ENCODE measurements around the gene FHOD1.

FHOD1 gene

GRCh38 chr16:67197704-67198103 is 49.6 kb downstream of the FHOD1 start:
- Histone ChIP-seq H3K9me3 (ENCODE audit: low read length) (no peaks in the 10 kb centered on the region), H3K4me1 (ENCODE audit: insufficient read depth, low read length, severe bottlenecking) (peaks cover 28% of the 10 kb centered on the region), H3K9ac (ENCODE audit: low read length) (no peak overlapping the region), H3F3A (ENCODE audit: insufficient read depth, low read length) (no peaks in the 10 kb centered on the region), H3K9me2 (ENCODE audit: low read depth, low read length) (no peaks in the 10 kb centered on the region), H2AFZ (ENCODE audit: low read length) (no peak overlapping the region), H3K27me3 (ENCODE audit: insufficient read depth, low read length) (no peaks in the 10 kb centered on the region), H3K4me3 (ENCODE audit: low read depth, low read length, poor library complexity, severe bottlenecking) (no peak overlapping the region), H3K27ac (ENCODE audit: low read depth, low read length, poor library complexity, severe bottlenecking) (peak overlapping the region; percentile 45), H3K79me2 (ENCODE audit: insufficient read depth, low read length) (peaks cover 10% of the 10 kb centered on the region), H3K4me2 (ENCODE audit: low read length) (no peak overlapping the region), H3K36me3 (ENCODE audit: insufficient read depth, low read length) (peaks cover 76% of the 10 kb centered on the region), H4K20me1 (ENCODE audit: insufficient read depth, low read length) (no peaks in the 10 kb centered on the region)
- TF ChIP-seq CTCF (IDR thresholded peaks at IDR 0.05; ENCODE audit: low read length) (no peak), EZH2 (IDR thresholded peaks at IDR 0.05; ENCODE audit: borderline replicate concordance, low read length) (no peak)

DNA sequence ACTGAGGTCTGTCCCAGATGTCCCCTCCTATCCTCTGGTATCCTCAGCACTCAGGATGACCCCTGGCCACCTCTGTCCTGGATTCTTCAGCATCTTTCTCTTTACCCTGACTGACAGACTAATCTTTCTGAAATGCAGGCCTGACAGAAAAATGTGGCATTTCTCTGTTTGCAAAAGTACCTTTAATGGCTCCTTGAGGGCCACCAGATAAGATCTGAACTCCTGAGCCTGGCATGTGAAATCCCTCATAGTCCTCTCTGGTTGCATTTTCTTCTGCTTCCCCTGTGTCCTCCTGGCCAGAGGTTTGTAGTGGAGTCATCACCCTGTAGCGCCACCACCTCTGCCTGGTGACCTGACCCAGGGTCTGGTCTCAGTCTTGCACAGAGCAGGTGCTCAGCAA is 50.4 kb downstream of the FHOD1 start:
- no peaks in the 10 kb centered on the region for H4K20me1 ChIP-seq (ENCODE audit: insufficient read depth, low read length)
- no peaks in the 10 kb centered on the region for H3F3A ChIP-seq (ENCODE audit: insufficient read depth, low read length)
- H3K79me2 ChIP-seq (ENCODE audit: insufficient read depth, low read length): peaks cover 16% of the 10 kb centered on the region
- H3K36me3 ChIP-seq (ENCODE audit: insufficient read depth, low read length): peaks cover 68% of the 10 kb centered on the region
- H3K9me2 ChIP-seq (ENCODE audit: low read depth, low read length): no peaks in the 10 kb centered on the region
- no peak overlapping the region for H3K4me3 ChIP-seq (ENCODE audit: low read depth, low read length, poor library complexity, severe bottlenecking)
- H3K4me2 ChIP-seq (ENCODE audit: low read length): no peak overlapping the region
- no peak overlapping the region for H2AFZ ChIP-seq (ENCODE audit: low read length)
- H3K4me1 ChIP-seq (ENCODE audit: insufficient read depth, low read length, severe bottlenecking): peaks cover 30% of the 10 kb centered on the region
- TF ChIP-seq EZH2 (IDR thresholded peaks at IDR 0.05; ENCODE audit: borderline replicate concordance, low read length) (no peak), CTCF (IDR thresholded peaks at IDR 0.05; ENCODE audit: low read length) (no peak)
- no peaks in the 10 kb centered on the region for H3K27me3 ChIP-seq (ENCODE audit: insufficient read depth, low read length)
- H3K9me3 ChIP-seq (ENCODE audit: low read length): no peaks in the 10 kb centered on the region
- H3K9ac ChIP-seq (ENCODE audit: low read length): no peak overlapping the region
- H3K27ac ChIP-seq (ENCODE audit: low read depth, low read length, poor library complexity, severe bottlenecking): no peak overlapping the region

DNA sequence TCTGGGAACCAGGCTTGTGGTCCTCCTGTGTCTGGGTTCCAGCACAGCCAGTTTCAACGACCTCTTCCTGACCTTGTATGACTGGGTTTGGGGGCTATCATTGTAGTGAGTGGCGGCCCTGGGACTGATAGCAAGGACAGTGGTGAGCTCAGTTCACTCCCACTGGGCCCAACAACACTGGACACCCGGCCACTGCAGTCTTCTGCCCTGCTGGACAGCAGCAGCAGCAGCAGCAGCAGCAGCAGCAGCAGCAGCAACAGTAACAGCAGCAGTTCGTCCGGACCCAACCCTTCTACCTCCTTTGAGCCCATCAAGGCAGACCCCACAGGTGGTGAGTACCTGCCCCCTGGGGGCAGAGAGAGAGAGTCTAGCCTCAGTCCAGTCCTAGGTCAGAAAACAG is 51.6 kb downstream of the FHOD1 start:
- Histone ChIP-seq H3K27me3 (ENCODE audit: insufficient read depth, low read length) (no peaks in the 10 kb centered on the region), H3K36me3 (ENCODE audit: insufficient read depth, low read length) (peaks cover 60% of the 10 kb centered on the region), H3K4me1 (ENCODE audit: insufficient read depth, low read length, severe bottlenecking) (peaks cover 30% of the 10 kb centered on the region), H3F3A (ENCODE audit: insufficient read depth, low read length) (no peaks in the 10 kb centered on the region), H3K9me3 (ENCODE audit: low read length) (no peaks in the 10 kb centered on the region), H3K79me2 (ENCODE audit: insufficient read depth, low read length) (peaks cover 16% of the 10 kb centered on the region), H3K9me2 (ENCODE audit: low read depth, low read length) (no peaks in the 10 kb centered on the region), H3K4me2 (ENCODE audit: low read length) (no peak overlapping the region), H2AFZ (ENCODE audit: low read length) (no peak overlapping the region), H4K20me1 (ENCODE audit: insufficient read depth, low read length) (no peaks in the 10 kb centered on the region), H3K9ac (ENCODE audit: low read length) (no peak overlapping the region), H3K27ac (ENCODE audit: low read depth, low read length, poor library complexity, severe bottlenecking) (no peak overlapping the region), H3K4me3 (ENCODE audit: low read depth, low read length, poor library complexity, severe bottlenecking) (no peak overlapping the region)
- TF ChIP-seq EZH2 (IDR thresholded peaks at IDR 0.05; ENCODE audit: borderline replicate concordance, low read length) (no peak), CTCF (IDR thresholded peaks at IDR 0.05; ENCODE audit: low read length) (no peak)
